ENCODE measurements around the gene KIAA1755. TPM values are rescaled to one million over a fixed set of nuclear protein-coding genes. Genes with fewer than 3 reads are reported as not detected.

KIAA1755 gene
- total RNA-seq, 3 donors from 2014 or later = 2.1 to 5.1 (median 4.3) TPM

DNA sequence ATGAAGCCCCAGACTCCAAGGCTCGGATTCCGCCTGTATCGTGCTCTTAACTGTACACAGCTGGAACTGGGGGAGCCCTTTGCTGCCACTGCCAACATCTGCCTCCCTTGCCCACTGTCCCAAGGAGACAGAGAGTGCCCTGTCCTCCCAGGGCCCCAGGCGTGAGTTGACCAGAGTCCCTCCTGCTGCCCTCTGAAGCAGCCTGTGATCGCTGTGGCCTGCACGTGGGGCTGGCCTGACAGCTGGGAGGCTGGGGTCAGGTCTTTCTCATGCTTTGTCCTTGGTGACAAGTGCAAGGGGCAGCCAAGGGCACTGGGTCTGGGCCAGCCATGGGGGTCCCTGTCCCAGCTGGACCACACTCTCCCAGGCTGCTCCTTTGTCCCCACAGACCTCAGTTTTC is 44.3 kb downstream of the KIAA1755 start:
- Histone ChIP-seq H3K9me3 (no peaks in the 10 kb centered on the region), H3K4me1 (no peaks in the 10 kb centered on the region), H3K36me3 (no peaks in the 10 kb centered on the region), H3K27ac (no peak overlapping the region), H3K4me3 (no peak overlapping the region), H3K27me3 (no peaks in the 10 kb centered on the region)
- intact Hi-C loops (cut with DNase I; ENCODE audit: low total_unique reads) = no loop called here
- no peak for DNase-seq (ENCODE audit: low spot score in 2 of 2)
- TF ChIP-seq POLR2A (IDR thresholded peaks at IDR 0.05) (no peak), POLR2AphosphoS5 (IDR thresholded peaks at IDR 0.05) (no peak)
- TF ChIP-seq, protein P1, sequence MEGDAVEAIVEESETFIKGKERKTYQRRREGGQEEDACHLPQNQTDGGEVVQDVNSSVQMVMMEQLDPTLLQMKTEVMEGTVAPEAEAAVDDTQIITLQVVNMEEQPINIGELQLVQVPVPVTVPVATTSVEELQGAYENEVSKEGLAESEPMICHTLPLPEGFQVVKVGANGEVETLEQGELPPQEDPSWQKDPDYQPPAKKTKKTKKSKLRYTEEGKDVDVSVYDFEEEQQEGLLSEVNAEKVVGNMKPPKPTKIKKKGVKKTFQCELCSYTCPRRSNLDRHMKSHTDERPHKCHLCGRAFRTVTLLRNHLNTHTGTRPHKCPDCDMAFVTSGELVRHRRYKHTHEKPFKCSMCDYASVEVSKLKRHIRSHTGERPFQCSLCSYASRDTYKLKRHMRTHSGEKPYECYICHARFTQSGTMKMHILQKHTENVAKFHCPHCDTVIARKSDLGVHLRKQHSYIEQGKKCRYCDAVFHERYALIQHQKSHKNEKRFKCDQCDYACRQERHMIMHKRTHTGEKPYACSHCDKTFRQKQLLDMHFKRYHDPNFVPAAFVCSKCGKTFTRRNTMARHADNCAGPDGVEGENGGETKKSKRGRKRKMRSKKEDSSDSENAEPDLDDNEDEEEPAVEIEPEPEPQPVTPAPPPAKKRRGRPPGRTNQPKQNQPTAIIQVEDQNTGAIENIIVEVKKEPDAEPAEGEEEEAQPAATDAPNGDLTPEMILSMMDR (IDR thresholded peaks at IDR 0.05) = no peak

DNA sequence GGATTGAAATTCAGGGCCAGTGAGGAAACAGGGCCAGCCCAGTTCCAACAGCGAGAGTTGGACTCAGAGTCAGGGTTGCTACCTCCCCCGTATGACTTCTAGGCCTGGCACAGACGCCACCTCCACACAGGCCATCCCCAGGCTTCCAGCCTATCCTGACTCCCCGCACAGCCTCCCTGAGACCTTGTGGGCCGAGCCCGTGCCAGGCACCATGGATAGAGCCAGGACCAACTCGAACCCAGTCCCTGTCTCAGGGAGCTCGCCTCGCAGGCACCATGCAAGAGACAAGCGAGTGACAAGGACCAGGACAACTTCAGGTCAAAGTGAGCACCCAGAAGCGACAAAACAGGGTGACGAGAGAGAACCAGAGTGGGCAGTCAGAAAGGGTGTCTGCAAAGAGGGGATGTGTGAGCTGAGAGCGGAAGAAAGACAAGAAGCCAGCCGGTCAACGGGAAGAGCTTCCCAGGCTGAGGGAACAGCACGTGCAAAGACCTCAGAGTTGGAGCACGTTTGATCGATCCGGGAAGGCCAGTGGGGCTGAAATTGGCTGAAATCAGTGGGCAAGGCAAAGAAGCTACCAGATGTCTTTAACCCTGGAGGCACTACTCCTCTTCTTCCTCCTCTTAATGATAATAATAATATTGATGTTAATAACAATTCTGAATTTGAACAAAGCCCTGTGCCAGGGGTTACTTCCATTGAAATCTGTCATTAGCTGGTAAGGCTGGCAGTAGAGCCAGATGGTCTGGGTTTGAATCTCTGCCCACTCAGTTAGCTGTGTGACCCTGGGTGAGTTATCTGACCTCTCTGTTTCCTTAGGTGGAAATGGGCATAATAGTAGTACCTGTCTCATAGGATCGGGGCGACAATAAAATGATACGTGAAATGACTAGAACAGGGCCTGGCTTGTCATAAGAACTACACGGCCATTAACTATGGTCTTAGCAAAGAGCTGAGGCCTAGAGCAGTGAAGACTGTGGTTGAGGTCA is 45.0 kb downstream of the KIAA1755 start:
- no peaks in the 10 kb centered on the region for H3K36me3 ChIP-seq
- no peak for DNase-seq (ENCODE audit: low spot score in 2 of 2)
- no peak overlapping the region for H3K4me3 ChIP-seq
- H3K9me3 ChIP-seq = no peaks in the 10 kb centered on the region
- H3K4me1 ChIP-seq = no peaks in the 10 kb centered on the region
- intact Hi-C loops (cut with DNase I; ENCODE audit: low total_unique reads) = no loop called here
- TF ChIP-seq, protein P1 (IDR thresholded peaks at IDR 0.05) = no peak
- TF ChIP-seq POLR2A (IDR thresholded peaks at IDR 0.05) (no peak), POLR2AphosphoS5 (IDR thresholded peaks at IDR 0.05) (no peak)
- H3K27me3 ChIP-seq = no peaks in the 10 kb centered on the region
- H3K27ac ChIP-seq = no peak overlapping the region

DNA sequence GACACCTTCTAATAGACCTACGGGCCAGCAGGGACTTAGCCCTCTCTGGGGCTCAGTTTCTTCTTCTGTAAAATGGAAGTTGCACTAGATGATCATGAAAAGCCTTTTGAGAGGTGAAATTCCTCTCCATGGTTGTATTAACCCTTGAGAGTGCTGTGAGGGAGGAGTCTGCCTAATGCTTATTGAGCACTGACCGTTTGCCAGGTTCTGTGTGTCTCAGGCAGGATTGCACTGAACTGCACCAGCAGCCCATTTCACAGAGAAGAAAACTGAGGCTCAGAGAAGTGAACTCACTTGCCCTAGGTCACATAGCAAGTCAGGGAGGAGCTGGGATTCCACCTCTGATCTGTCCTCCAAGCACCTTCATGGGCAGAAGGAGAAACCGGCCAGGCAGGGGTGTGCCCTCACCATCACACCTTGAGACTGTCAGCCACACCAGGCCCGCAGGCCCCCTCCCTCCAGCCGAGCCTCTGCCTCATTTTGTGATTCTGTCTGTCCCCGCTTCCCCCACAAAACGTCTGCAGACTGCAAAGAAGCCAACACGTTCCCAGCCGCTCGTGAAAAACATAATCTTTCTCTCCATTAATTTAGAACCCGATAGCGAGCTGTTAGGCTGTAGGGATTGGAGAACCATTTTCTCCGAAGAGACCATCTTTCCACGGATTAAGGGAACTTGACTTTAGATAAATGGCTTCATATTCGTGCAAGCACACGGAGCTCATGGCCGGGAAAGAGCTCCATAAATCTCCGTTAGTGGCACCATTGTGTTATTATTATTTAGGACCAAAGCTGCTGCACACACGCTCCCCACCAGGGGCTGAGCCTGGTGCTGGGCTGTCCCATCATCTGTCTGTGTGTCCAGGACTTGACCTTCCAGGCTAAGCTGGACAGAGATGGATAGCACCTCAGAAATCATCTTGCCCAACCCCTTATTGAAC is 46.0 kb downstream of the KIAA1755 start:
- no peak for DNase-seq (ENCODE audit: low spot score in 2 of 2)
- no peaks in the 10 kb centered on the region for H3K9me3 ChIP-seq
- H3K4me3 ChIP-seq = no peak overlapping the region
- H3K27me3 ChIP-seq = no peaks in the 10 kb centered on the region
- TF ChIP-seq, protein P1 (IDR thresholded peaks at IDR 0.05) = no peak
- TF ChIP-seq POLR2AphosphoS5 (IDR thresholded peaks at IDR 0.05) (no peak), POLR2A (IDR thresholded peaks at IDR 0.05) (no peak)
- intact Hi-C loops (cut with DNase I; ENCODE audit: low total_unique reads) = no loop called here
- H3K36me3 ChIP-seq = no peaks in the 10 kb centered on the region
- H3K27ac ChIP-seq = no peak overlapping the region
- no peaks in the 10 kb centered on the region for H3K4me1 ChIP-seq

DNA sequence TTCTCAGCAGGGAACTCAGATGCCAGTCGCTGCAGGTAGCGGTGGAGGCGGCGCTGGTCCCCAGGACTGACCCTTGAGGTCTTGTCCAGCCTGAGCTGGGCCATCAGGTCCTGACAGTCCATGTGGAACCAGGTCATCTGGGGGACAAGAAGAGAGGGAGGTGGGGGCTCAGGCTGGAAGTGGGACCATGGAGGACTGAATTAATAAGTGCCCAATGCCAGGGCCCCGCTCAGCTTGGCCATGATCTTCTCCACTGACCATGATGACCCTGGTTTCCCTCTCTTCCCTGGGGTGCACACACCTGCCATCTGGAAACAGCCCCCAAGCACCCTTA is 47.0 kb downstream of the KIAA1755 start:
- DNase-seq (ENCODE audit: low spot score in 2 of 2) = no peak
- intact Hi-C loops (cut with DNase I; ENCODE audit: low total_unique reads) = no loop called here

More for the DNA sequence above, 47.0 kb downstream of the KIAA1755 start:
- Histone ChIP-seq H3K27ac (no peak overlapping the region), H3K27me3 (no peaks in the 10 kb centered on the region), H3K4me3 (no peak overlapping the region), H3K36me3 (no peaks in the 10 kb centered on the region), H3K9me3 (no peaks in the 10 kb centered on the region), H3K4me1 (no peaks in the 10 kb centered on the region)
- TF ChIP-seq, protein P1 (IDR thresholded peaks at IDR 0.05) = no peak
- TF ChIP-seq POLR2AphosphoS5 (IDR thresholded peaks at IDR 0.05) (no peak), POLR2A (IDR thresholded peaks at IDR 0.05) (no peak)

Data from breast epithelium (tissue), 4 donors.